GOT3 (cell line): ENCODE results near the gene DYSF.

Experiments
- DNase-seq: peaks from one replicate; lab custom pipeline; 2025; ENCODE audit warnings: mixed read lengths; lab: John Stamatoyannopoulos, UW

Gene DYSF

GRCh38 chr2:71502941-71503738 lies 49.8 kb downstream of the DYSF start:
- DNase-seq: no peak

DNA sequence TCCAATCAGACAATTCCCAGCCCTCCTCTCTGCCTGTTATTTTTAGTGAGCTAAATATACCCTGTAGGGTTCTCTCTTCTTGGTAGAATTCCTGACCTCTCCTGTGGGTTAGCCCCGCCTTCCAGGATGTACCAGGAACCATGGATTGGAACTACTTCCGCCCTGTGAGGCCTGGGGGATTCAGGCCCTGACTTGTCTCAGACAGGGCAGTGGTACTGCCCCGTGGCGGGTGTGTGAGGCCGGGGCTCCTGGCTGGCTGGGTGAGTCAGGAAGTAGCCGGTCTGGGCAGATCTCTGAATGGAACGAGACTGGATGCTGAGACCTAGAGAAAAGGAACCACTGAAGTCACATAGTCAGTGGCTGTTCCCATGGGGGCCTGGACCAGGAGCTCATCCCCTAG lies 50.5 kb downstream of the DYSF start:
- no peak for DNase-seq

DNA sequence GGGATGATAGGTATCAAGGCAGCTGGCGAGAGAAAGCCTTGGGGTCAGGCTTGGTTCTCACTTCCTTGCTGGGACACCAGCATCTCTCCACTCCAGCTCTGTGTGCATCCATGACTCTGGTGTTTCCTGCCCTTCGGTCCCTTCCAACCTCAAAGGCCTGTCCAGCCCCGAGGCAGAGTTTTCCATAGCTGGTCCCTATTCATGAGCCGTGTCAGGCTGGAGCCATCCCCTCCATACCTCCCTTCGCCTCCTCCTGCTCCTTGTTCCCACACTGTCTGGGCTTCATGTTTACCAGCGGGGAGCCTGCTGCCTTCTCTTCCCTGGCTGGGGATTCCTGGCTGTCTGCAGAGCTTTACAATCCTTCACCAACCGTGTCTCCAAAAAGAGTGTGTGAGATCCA lies 51.2 kb downstream of the DYSF start:
- no peak for DNase-seq

DNA sequence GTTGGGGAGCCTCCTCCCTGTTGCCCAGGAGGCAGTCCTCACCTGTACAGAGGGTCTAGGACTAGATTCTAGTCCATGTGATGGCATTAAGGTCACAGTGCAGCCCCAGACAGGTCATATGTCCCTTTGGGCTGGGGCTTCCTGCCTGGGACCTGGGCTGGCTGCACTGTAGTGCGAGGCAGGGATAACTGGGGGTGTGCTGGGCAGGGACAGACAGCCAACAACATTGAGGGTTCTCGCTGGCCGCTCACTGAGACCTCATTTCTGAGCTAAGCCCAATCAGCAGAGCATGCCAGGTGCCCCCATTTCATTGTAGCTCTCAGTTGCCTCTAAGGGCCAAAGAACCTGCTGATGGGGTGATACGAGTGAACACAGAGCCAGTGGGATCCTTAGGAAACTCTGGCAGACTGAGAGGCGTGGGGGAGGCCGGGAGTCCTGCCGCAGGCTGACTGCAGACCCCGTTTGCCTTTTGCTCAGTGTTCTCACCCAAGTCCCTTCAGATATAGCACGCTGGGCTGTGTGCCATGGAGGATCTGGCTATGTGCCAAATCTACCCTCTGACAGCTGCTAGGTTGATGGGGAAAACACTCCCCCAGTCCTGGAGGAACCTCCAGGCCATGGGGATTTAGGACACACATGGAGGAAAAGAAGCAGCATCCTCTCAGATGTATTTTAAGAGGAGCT lies 51.9 kb downstream of the DYSF start:
- DNase-seq: no peak

- DNase-seq: no peak
Observed at GRCh38 chr2:71505770-71506140, 52.4 kb downstream of the DYSF start.

GRCh38 chr2:71506222-71507153 lies 53.1 kb downstream of the DYSF start:
- DNase-seq: no peak

DNA sequence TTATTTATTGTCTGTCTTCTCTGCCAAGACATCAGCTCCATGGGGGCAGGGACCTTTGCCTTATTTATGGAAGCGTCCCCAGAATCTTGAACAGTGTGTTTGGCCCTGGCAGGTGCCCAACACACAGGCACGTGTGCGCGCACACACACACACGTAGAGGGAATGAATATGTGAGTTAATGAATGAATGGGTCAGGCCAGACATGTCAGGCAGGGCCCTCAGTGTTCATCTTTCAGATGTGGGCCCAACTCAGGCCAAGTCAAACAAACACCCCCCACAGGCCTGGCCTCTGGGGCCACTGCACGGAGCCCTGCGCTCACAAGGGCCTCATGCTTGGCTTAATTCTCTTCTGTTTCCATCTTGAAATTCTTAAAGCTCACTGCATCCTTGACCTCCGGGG lies 54.1 kb downstream of the DYSF start:
- DNase-seq: no peak

- DNase-seq: no peak
Observed at GRCh38 chr2:71510196-71510807, 56.9 kb downstream of the DYSF start.

- no peak for DNase-seq
Observed at GRCh38 chr2:71510938-71511337, 57.6 kb downstream of the DYSF start.

- no peak for DNase-seq
Observed at GRCh38 chr2:71511776-71512175, 58.4 kb downstream of the DYSF start.

GRCh38 chr2:71512386-71512785 lies 59.0 kb downstream of the DYSF start:
- no peak for DNase-seq

DNA sequence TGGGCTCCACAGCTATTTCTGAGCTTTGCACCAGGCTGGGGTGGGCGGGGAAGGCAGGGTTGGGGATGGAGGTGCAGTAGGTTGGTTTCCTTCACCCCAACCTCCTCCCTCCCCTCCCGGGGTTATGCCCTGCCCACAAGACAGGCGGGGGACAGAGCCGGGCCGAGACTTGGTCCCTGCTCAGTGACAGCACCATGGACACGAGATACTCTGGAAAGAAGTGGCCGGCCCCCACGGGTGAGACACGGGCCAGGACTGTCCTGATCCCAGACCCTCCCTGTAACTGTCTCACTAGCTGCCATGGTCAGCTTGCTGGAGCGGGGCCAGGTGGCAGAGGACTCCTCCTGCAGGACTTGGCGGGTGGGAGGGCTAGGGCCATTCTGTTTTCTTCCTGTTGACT lies 59.7 kb downstream of the DYSF start:
- DNase-seq: no peak

DNA sequence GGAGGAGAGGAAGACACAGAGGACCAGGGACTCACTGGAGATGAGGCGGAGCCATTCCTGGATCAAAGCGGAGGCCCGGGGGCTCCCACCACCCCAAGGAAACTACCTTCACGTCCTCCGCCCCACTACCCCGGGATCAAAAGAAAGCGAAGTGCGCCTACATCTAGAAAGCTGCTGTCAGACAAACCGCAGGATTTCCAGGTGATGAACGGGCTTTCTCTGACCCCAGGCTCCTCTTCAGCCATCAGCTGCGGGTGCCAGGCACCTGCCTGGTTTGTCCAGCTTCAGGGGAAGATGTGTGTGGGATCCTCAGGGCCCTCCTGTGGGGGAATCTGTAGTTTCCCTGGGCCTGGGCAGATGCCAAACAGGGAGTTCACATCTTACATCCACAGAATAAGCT lies 60.4 kb downstream of the DYSF start:
- no peak for DNase-seq

DNA sequence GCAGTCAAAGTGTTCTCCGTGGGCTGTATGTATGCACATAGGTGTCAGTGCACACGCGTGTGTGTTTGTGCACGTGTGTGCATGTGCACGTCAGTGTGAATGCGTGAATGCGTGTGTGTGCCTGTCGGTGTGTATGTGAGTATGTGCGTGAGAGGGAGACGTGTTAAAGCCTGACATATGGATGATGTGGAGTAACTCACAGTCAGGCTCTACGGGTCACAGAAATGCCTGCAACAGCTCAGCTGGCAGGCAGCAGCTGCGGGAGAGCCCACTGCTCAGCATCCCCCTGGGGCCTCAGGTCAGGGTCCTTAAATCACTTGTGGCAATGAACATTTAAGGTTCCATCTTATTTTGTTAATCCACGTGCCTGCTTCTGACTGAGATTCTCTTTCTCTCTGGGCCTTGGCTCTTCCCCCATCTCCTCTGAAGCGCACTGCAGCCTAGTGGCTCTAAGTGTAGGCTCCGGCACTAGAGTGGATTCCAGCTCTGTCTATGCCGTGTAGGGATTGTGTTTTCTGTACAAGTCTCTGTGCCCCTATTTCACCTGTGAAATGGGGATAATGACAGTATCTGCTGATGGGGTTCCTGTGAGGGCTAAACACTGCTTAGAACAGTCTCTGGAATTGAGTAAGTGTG lies 63.0 kb downstream of the DYSF start:
- no peak for DNase-seq

DNA sequence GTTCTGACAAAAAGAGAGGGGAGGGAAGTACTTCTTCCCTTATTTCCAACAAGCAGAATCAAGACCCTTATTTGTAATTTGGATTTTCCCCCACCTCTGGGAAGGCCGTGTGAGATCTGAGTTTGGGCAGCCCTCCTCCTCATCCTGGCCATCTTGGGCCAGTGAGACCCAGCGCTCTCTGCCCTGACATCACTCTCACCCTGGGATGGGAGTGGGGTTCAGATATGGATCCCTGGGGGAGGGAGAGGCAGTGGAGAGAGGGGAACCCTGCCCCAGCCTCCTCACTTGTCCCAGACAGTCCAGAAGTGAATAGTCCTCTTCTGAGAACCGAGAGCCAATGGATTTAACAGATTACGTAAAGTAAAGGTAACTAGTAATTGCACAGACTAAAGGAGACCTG lies 64.5 kb downstream of the DYSF start:
- no peak for DNase-seq

DNA sequence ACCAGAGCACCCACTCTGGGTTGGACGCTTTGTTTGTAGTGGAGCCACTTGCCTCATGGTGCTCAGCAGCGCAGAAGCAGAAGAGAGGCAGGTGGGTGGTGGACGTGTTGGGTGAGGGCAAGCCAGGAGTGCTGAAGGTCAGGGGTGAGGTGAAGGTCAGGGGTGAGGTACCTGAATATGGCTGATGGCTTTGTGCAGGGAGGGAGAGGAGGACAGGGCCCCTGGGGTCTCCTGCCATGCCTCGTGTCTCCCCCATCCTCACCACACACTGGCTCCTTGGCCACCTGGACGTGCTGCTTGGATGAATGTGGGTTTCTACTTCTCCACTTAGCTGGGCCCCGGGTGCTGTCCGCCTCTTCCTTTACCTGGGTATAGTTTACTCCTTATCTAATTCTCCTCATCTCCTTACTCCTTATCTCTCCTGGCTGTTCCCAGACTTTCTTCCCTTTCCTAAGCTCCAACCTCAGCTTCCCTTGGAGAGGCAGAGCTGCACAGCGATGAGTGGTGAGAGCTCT lies 68.1 kb downstream of the DYSF start:
- DNase-seq: no peak

DNA sequence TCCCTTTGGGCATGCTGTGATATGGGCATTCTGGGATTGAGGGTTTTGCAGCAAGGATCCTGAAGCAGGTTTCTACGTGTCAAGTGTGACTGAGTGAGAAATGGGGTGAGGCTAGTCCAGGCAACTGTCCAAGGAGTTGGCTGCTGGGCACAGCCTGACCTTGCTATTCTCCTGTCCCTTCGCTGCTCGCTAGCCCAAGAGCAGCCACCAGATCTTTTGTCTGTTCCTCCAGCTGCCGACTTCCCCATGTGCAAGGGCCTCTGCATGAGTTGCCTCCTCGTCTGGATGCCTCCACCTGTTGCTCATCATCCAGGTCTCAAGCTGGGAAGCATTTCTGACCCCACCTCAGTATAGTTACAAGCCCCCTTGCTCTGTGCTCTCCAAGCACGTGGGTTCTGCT lies 71.1 kb downstream of the DYSF start:
- no peak for DNase-seq

DNA sequence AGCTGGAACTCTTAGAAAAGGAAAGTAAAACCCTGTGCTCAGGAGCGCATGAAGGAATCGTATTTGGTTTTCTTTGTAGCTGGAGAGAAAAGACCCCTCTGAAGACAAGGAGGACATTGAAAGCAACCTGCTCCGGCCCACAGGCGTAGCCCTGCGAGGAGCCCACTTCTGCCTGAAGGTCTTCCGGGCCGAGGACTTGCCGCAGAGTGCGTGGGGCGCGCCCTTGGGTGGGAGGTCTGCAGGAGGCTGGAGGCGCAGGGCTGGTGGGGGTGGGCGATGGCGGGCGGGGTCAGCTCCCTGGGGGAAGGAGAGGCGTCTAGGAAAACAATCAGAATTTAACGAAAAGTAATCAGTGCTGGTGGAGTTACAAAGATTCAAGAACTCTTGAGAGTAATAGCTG lies 72.8 kb downstream of the DYSF start:
- DNase-seq: no peak

DNA sequence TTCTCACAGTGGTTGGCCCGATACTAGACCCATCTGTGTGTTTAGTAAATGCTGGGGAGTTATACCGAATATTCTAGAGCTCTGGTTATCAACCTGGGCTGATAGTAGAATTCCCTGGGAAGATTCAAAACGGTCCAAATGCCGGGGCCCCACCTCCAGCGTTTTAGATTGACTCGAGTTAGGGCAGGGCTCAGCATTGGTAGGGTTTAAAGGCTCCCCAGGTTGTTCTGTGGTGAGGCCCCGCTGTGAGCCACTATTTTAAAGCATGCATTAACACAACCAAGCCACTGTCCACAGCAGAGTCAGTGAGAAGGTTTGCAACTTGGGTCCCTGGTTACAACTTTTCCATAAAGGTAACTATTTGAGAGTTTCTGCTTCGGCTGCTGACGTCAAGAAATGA lies 73.6 kb downstream of the DYSF start:
- no peak for DNase-seq

DNA sequence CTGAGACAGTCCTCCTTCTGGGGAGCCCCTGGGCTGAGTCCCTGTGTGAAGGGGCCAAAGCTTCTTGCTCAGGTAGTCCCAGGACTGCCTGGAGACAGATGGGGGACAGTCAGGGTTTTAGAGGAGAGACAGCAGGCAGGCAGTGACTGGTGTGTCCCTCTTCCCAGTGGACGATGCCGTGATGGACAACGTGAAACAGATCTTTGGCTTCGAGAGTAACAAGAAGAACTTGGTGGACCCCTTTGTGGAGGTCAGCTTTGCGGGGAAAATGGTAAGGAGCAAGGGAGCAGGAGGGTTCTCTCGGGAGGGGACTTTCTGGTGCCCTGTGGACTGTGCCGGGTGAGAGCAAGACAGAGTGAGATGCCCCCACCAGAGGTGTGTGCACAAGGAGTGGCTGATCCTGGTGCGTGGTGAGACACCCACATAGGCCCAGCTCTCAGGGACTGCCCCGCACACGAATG lies 74.8 kb downstream of the DYSF start:
- DNase-seq: no peak

GRCh38 chr2:71528749-71529148 lies 75.4 kb downstream of the DYSF start:
- no peak for DNase-seq
